Calu3 (cell line): ENCODE data around the gene ZBTB12. TPM values are rescaled to one million over a fixed set of nuclear protein-coding genes. Genes with fewer than 3 reads are reported as not detected.

Experiments
- BruUV-seq: library from RNA; stranded (reverse); fragments of 400-500 nt; replicated peaks from 2 replicates; lab custom pipeline; 2021; lab: Mats Ljungman, UMichigan
- CTCF ChIA-PET: fragments of 300-600 bp; sonication (Branson Sonifier 250); formaldehyde crosslinking; loops from one replicate; lab custom pipeline; 2022; ENCODE audit warnings: antibody characterized with exemption; lab: Charles Lee
- DNase-seq: peaks from one replicate; pipeline ENCODE4 v3.0.0; 2022
- H3K27ac Mint-ChIP-seq: one replicate; pipeline ENCODE4 v1.8.0; 2022; ENCODE audit warnings: mixed read lengths; ENCODE audit not compliant: unreplicated experiment
- H3K27me3 Mint-ChIP-seq: one replicate; pipeline ENCODE4 v1.8.0; 2022; ENCODE audit warnings: mixed read lengths; ENCODE audit not compliant: unreplicated experiment
- H3K36me3 Mint-ChIP-seq: one replicate; pipeline ENCODE4 v1.8.0; 2022; ENCODE audit warnings: mild to moderate bottlenecking, moderate library complexity, mixed read lengths; ENCODE audit not compliant: insufficient read depth, unreplicated experiment
- H3K4me1 Mint-ChIP-seq: one replicate; pipeline ENCODE4 v1.8.0; 2022; ENCODE audit warnings: mild to moderate bottlenecking, low read depth, mixed read lengths; ENCODE audit not compliant: unreplicated experiment
- H3K4me3 Mint-ChIP-seq: one replicate; pipeline ENCODE4 v1.8.0; 2022; ENCODE audit warnings: mild to moderate bottlenecking, low read depth, moderate library complexity, mixed read lengths; ENCODE audit not compliant: unreplicated experiment
- H3K9me3 Mint-ChIP-seq: one replicate; pipeline ENCODE4 v1.8.0; 2022; ENCODE audit warnings: low read depth, mixed read lengths; ENCODE audit not compliant: unreplicated experiment
- intact Hi-C: fragments of 100-400 bp; cut with micrococcal nuclease; formaldehyde crosslinking; loops from one replicate; pipeline ENCODE4 v1.10.0; 2022; ENCODE audit not compliant: unreplicated experiment
- total RNA-seq: library from RNA; stranded (reverse); gene quantifications from 2 replicates; pipeline ENCODE4 v1.2.3, GENCODE V29; 2022
- TF ChIP-seq, protein P1 (sequence below): fragments of 200-600 bp; IDR thresholded peaks from one replicate; pipeline ENCODE4 v1.8.0; 2022; ENCODE audit warnings: antibody characterized with exemption; ENCODE audit not compliant: unreplicated experiment

ZBTB12 gene
- total RNA-seq, 1 experiment from 2014 or later, result 28.1 TPM

DNA sequence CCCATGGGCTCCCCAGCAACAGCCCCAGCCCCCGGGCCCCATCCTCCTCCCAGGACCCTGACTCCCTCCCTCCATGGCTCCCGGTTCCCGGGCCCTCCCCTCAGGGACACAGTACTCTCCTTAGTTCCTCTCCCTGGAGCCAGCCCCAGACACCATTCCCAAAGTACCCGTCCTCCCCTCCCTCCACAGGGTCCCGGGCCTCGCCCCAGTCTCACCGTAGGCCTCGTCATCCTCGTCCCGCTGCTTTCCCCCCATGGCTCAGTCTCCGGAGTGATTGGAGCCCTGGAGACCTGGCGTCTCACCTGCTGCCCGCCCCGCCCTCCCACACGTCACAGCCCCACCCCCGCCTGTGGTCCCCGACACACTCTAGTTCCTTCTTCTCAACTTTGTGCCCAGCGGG is 23.2 kb downstream of the ZBTB12 start, which contains the start of gene SLC44A4:
TSS of gene SLC44A4 (minus strand) at position 272 of the 400 bp plus-strand sequence. CDS start at position 255, 17 bp downstream.
- TF ChIP-seq, protein P1, sequence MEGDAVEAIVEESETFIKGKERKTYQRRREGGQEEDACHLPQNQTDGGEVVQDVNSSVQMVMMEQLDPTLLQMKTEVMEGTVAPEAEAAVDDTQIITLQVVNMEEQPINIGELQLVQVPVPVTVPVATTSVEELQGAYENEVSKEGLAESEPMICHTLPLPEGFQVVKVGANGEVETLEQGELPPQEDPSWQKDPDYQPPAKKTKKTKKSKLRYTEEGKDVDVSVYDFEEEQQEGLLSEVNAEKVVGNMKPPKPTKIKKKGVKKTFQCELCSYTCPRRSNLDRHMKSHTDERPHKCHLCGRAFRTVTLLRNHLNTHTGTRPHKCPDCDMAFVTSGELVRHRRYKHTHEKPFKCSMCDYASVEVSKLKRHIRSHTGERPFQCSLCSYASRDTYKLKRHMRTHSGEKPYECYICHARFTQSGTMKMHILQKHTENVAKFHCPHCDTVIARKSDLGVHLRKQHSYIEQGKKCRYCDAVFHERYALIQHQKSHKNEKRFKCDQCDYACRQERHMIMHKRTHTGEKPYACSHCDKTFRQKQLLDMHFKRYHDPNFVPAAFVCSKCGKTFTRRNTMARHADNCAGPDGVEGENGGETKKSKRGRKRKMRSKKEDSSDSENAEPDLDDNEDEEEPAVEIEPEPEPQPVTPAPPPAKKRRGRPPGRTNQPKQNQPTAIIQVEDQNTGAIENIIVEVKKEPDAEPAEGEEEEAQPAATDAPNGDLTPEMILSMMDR, result no peak
- Mint-ChIP-seq H3K4me1 (peaks cover 49% of the 10 kb centered on the region), H3K36me3 (peaks cover 86% of the 10 kb centered on the region), H3K27ac (peak within 1 kb of the TSS; percentile 89), H3K27me3 (no peaks in the 10 kb centered on the region), H3K4me3 (peak within 1 kb of the TSS; percentile 88), H3K9me3 (no peaks in the 10 kb centered on the region)
- BruUV-seq, result no TSS peak
- intact Hi-C loops, result no loop called here
- CTCF ChIA-PET, result interaction anchor here (0.5 to 1.1 kb wide), 4 partner anchors 9 to 153 kb away, joined by 3 read pairs; partner anchors contain the start of genes CFB, NELFE and SKIC2
- DNase-seq, result peak; percentile 74

DNA sequence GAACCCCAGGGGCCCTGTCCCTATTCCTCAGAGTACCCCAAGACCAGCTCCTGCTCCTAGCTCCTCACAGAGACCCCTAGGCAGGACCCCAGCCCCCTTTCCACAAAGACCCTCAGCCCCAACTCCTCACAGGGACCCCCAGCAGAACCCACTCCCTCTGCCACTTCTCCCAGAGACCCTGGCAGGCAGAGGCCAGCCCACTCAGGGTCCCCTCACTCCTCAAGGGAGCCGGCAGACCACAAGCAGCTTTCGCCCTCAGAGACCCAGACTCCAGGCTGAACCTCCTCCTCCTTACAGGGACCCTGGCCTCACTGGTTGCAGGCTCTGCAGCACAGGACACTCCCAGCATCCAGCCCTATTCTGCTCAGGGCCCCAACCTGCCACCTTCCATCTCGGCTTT is 23.7 kb downstream of the ZBTB12 start:
- Mint-ChIP-seq H3K4me1 (peaks cover 49% of the 10 kb centered on the region), H3K36me3 (peaks cover 90% of the 10 kb centered on the region), H3K4me3 (peak overlapping the region; percentile 88), H3K27ac (peak overlapping the region; percentile 89), H3K9me3 (no peaks in the 10 kb centered on the region), H3K27me3 (no peaks in the 10 kb centered on the region)
- BruUV-seq, result no TSS peak
- intact Hi-C loops, result no loop called here
- TF ChIP-seq, protein P1, result no peak
- CTCF ChIA-PET, result interaction anchor here (0.6 to 1.1 kb wide), 2 partner anchors 67 to 153 kb away, joined by 3 read pairs; partner anchors contain the start of gene CFB
- no peak for DNase-seq

- H3K9me3 Mint-ChIP-seq, result no peaks in the 10 kb centered on the region
- peak overlapping the region; percentile 89 for H3K27ac Mint-ChIP-seq
- no peaks in the 10 kb centered on the region for H3K27me3 Mint-ChIP-seq
- peaks cover 49% of the 10 kb centered on the region for H3K4me1 Mint-ChIP-seq
- TF ChIP-seq, protein P1, result no peak
- no TSS peak for BruUV-seq
- intact Hi-C loops, result no loop called here
- peak overlapping the region; percentile 88 for H3K4me3 Mint-ChIP-seq
- DNase-seq, result peak; percentile 91
- H3K36me3 Mint-ChIP-seq, result peaks cover 89% of the 10 kb centered on the region
- CTCF ChIA-PET, result interaction anchor here (0.5 to 1.1 kb wide), 2 partner anchors 68 to 123 kb away, joined by 3 to 7 read pairs; partner anchors contain the start of gene CFB
These were observed 24.2 kb downstream of the ZBTB12 start for GRCh38 chr6:31877651-31878161.

- BruUV-seq, result no TSS peak
- Mint-ChIP-seq H3K9me3 (no peaks in the 10 kb centered on the region), H3K27me3 (no peaks in the 10 kb centered on the region), H3K4me3 (peak overlapping the region; percentile 88), H3K4me1 (peaks cover 49% of the 10 kb centered on the region), H3K36me3 (peaks cover 84% of the 10 kb centered on the region), H3K27ac (peak overlapping the region; percentile 89)
- intact Hi-C loops, result no loop called here
- CTCF ChIA-PET, result interaction anchor here (0.5 kb wide), 1 partner anchor 122 kb away, joined by 7 read pairs; no protein-coding TSS in a partner anchor
- TF ChIP-seq, protein P1, result no peak
- DNase-seq, result no peak
These were observed 24.7 kb downstream of the ZBTB12 start for GRCh38 chr6:31877125-31877650.
